ENCODE data around the gene CYP2J2. TPM values are rescaled to one million over a fixed set of nuclear protein-coding genes. Genes with fewer than 3 reads are reported as not detected.

The CYP2J2 gene
- total and polyA plus RNA-seq, 2 donors (not counting 1 experiment from before 2014, with no cell fraction given), result 0.34 to 0.91 TPM

DNA sequence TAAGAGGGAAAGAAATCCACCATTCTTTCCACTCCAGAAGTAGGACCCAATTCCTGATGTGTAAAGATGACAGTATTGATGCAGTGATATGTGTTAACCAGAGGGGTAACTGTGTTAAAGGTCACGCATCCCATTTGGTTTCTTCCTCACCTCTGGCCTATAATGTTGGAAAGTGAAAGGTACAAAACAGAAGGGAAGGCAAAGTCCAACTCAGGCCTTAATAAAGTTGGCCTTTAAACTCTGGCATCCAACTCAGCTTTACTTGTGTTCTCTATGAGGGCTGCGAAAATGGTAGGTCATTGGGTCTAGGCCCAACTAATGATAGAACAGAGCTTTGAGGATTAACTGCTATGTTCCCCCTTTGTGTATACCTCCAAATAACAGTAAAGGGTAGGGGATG lies 17.9 kb downstream of the CYP2J2 start:
- Mint-ChIP-seq H3K4me1 (no peaks in the 10 kb centered on the region), H3K9me3 (ENCODE audit: insufficient read depth) (no peaks in the 10 kb centered on the region), H3K27me3 (no peaks in the 10 kb centered on the region), H3K4me3 (no peak overlapping the region), H3K27ac (no peak overlapping the region)
- Histone ChIP-seq H3K36me3 (replicated peaks in 1 of 2; ENCODE audit: control extremely low read depth in 1 of 2, control insufficient read depth in 1 of 2, extremely low read depth in 1 of 2, insufficient read depth in 2 of 2, low read length in 1 of 2) (no peaks in the 10 kb centered on the region), H3K9me3 (ENCODE audit: control extremely low read depth in 1 of 3, control insufficient read depth in 2 of 3, insufficient read depth in 1 of 3, low read length in 2 of 3) (no peaks in the 10 kb centered on the region), H3K27ac (ENCODE audit: low read length in 2 of 2) (no peak overlapping the region), H2AFZ (ENCODE audit: insufficient read depth, low read depth, low read length, poor library complexity, severe bottlenecking) (no peak overlapping the region), H3K4me2 (replicated peaks; ENCODE audit: low read depth, low read length, poor library complexity, severe bottlenecking) (no peak overlapping the region), H3K27me3 (replicated peaks in 1 of 4; ENCODE audit: control extremely low read depth in 1 of 4, control insufficient read depth in 3 of 4, insufficient read depth in 4 of 4, low read length in 3 of 4) (no peaks in the 10 kb centered on the region), H4K20me1 (ENCODE audit: control insufficient read depth, insufficient read depth, low read length, poor library complexity, severe bottlenecking) (no peaks in the 10 kb centered on the region), H3K79me2 (ENCODE audit: control insufficient read depth, insufficient read depth, low read length) (no peaks in the 10 kb centered on the region), H3K4me3 (ENCODE audit: control extremely low read depth in 1 of 5, extremely low read depth in 1 of 5, insufficient read depth in 1 of 5, low read depth in 2 of 5, low read length in 4 of 5) (no peak overlapping the region), H3K9ac (ENCODE audit: low read length) (no peak overlapping the region), H3K4me1 (ENCODE audit: control insufficient read depth in 2 of 2, insufficient read depth in 2 of 2, low read length in 2 of 2) (no peaks in the 10 kb centered on the region)
- DNase-seq (no peak), ATAC-seq (ENCODE audit: low read depth) (no peak)
- CTCF ChIA-PET, result no interaction called here
- intact Hi-C loops (cut with micrococcal nuclease), result no loop called here
- POLR2A ChIA-PET, result no interaction called here
- TF ChIP-seq, protein P1, sequence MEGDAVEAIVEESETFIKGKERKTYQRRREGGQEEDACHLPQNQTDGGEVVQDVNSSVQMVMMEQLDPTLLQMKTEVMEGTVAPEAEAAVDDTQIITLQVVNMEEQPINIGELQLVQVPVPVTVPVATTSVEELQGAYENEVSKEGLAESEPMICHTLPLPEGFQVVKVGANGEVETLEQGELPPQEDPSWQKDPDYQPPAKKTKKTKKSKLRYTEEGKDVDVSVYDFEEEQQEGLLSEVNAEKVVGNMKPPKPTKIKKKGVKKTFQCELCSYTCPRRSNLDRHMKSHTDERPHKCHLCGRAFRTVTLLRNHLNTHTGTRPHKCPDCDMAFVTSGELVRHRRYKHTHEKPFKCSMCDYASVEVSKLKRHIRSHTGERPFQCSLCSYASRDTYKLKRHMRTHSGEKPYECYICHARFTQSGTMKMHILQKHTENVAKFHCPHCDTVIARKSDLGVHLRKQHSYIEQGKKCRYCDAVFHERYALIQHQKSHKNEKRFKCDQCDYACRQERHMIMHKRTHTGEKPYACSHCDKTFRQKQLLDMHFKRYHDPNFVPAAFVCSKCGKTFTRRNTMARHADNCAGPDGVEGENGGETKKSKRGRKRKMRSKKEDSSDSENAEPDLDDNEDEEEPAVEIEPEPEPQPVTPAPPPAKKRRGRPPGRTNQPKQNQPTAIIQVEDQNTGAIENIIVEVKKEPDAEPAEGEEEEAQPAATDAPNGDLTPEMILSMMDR (IDR thresholded peaks at IDR 0.05), result no peak
- no peak for TF ChIP-seq EZH2 (IDR thresholded peaks at IDR 0.05; ENCODE audit: borderline replicate concordance, insufficient read depth, low read depth, low read length, poor library complexity, severe bottlenecking)
- WGBS (ENCODE audit: insufficient coverage), result no CpG with 5 or more reads among the region's 2 CpGs

DNA sequence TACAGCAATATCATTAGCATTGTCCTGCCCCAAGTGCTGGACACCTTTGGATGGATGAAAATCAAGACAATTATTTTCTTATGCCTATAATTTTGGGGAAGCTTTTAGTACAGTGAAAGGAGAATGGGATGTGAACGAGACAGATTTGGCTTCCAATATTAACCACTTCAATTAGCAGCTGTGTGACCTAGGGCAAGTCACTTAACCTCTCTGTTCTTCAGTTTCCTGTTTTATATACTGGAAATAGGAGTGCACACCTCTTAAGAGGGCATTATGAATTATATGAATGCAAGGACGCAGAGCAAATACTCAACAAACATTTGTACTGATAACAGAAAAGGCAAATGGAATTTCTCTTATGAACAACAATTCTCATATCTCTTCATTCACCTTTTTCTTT lies 18.5 kb downstream of the CYP2J2 start:
- H3K9me3 ChIP-seq (ENCODE audit: control extremely low read depth in 1 of 3, control insufficient read depth in 2 of 3, insufficient read depth in 1 of 3, low read length in 2 of 3), result no peaks in the 10 kb centered on the region
- Mint-ChIP-seq H3K27ac (no peak overlapping the region), H3K4me3 (no peak overlapping the region), H3K4me1 (peaks cover 2% of the 10 kb centered on the region), H3K27me3 (no peaks in the 10 kb centered on the region), H3K9me3 (ENCODE audit: insufficient read depth) (no peaks in the 10 kb centered on the region)
- no peaks in the 10 kb centered on the region for H3K27me3 ChIP-seq (replicated peaks in 1 of 4; ENCODE audit: control extremely low read depth in 1 of 4, control insufficient read depth in 3 of 4, insufficient read depth in 4 of 4, low read length in 3 of 4)
- ATAC-seq (ENCODE audit: low read depth) (no peak), DNase-seq (no peak)
- no peaks in the 10 kb centered on the region for H3K36me3 ChIP-seq (replicated peaks in 1 of 2; ENCODE audit: control extremely low read depth in 1 of 2, control insufficient read depth in 1 of 2, extremely low read depth in 1 of 2, insufficient read depth in 2 of 2, low read length in 1 of 2)
- no CpG with 5 or more reads among the region's 2 CpGs for WGBS (ENCODE audit: insufficient coverage)
- no peak overlapping the region for H2AFZ ChIP-seq (ENCODE audit: insufficient read depth, low read depth, low read length, poor library complexity, severe bottlenecking)
- no peak overlapping the region for H3K27ac ChIP-seq (ENCODE audit: low read length in 2 of 2)
- no peaks in the 10 kb centered on the region for H3K79me2 ChIP-seq (ENCODE audit: control insufficient read depth, insufficient read depth, low read length)
- H3K9ac ChIP-seq (ENCODE audit: low read length), result no peak overlapping the region
- CTCF ChIA-PET, result no interaction called here
- no peak overlapping the region for H3K4me3 ChIP-seq (ENCODE audit: control extremely low read depth in 1 of 5, extremely low read depth in 1 of 5, insufficient read depth in 1 of 5, low read depth in 2 of 5, low read length in 4 of 5)
- POLR2A ChIA-PET, result no interaction called here
- H3K4me1 ChIP-seq (ENCODE audit: control insufficient read depth in 2 of 2, insufficient read depth in 2 of 2, low read length in 2 of 2), result no peaks in the 10 kb centered on the region
- H3K4me2 ChIP-seq (replicated peaks; ENCODE audit: low read depth, low read length, poor library complexity, severe bottlenecking), result no peak overlapping the region
- H4K20me1 ChIP-seq (ENCODE audit: control insufficient read depth, insufficient read depth, low read length, poor library complexity, severe bottlenecking), result no peaks in the 10 kb centered on the region
- intact Hi-C loops (cut with micrococcal nuclease), result no loop called here
- TF ChIP-seq, protein P1 (IDR thresholded peaks at IDR 0.05), result no peak
